SK-N-SH treated with all-trans-retinoic acid at 6 μM for 48 hours (cell line): ENCODE data around the gene QKI.
A peak's percentile ranks its signal among the peaks of the same experiment; 100 is the strongest.

ENCODE experiments used
- ATAC-seq: fragments of 200-7000 bp; cut with Tn5 transposase; 3 replicates; pipeline ENCODE4 v1.9.1; 2020; ENCODE audit warnings: mild to moderate bottlenecking, moderate library complexity
- ARNTL ChIP-seq: fragments of 450-650 bp; formaldehyde crosslinking; IDR thresholded peaks from 2 replicates; pipeline ENCODE4 v1.5.0; 2020; ENCODE audit warnings: low read depth, mild to moderate bottlenecking, moderate library complexity, borderline replicate concordance
- BACH2 ChIP-seq: fragments of 250-450 bp; sonication (Bioruptor Pico); IDR thresholded peaks from 2 replicates; pipeline ENCODE4 v1.9.0; 2021; ENCODE audit warnings: mild to moderate bottlenecking, borderline replicate concordance
- CREB5 ChIP-seq: fragments of 250-450 bp; sonication (Bioruptor Pico); IDR thresholded peaks from 2 replicates; pipeline ENCODE4 v1.5.1; 2020; ENCODE audit warnings: low read depth, mild to moderate bottlenecking, moderate library complexity
- CSRNP3 ChIP-seq: fragments of 250-450 bp; sonication (Bioruptor Pico); IDR thresholded peaks from 2 replicates; pipeline ENCODE4 v1.5.1; 2021; ENCODE audit warnings: mild to moderate bottlenecking, moderate library complexity
- ESRRG ChIP-seq: fragments of 250-450 bp; sonication (Bioruptor Pico); IDR thresholded peaks from 2 replicates; pipeline ENCODE4 v1.6.1; 2021; ENCODE audit warnings: mild to moderate bottlenecking
- GLIS3 ChIP-seq: fragments of 250-450 bp; sonication (Bioruptor Pico); IDR thresholded peaks from 2 replicates; pipeline ENCODE4 v1.5.0; 2020; ENCODE audit warnings: mild to moderate bottlenecking, moderate library complexity
- ISL1 ChIP-seq: fragments of 250-450 bp; sonication (Bioruptor Pico); IDR thresholded peaks from 2 replicates; pipeline ENCODE4 v2.1.2; 2022; ENCODE audit warnings: mild to moderate bottlenecking, moderate library complexity
- OSR1 ChIP-seq: fragments of 250-450 bp; sonication (Bioruptor Pico); IDR thresholded peaks from 2 replicates; pipeline ENCODE4 v1.8.0; 2022; ENCODE audit warnings: moderate library complexity, mild to moderate bottlenecking, inconsistent platforms
- POU6F1 ChIP-seq: fragments of 250-450 bp; sonication (Bioruptor Pico); IDR thresholded peaks from 2 replicates; pipeline ENCODE4 v1.8.0; 2021; ENCODE audit warnings: low read depth, mild to moderate bottlenecking, moderate library complexity, borderline replicate concordance
- PPARA ChIP-seq: fragments of 250-450 bp; sonication (Bioruptor Pico); IDR thresholded peaks from 2 replicates; pipeline ENCODE4 v1.5.0; 2020; ENCODE audit warnings: mild to moderate bottlenecking, borderline replicate concordance
- RARB ChIP-seq: fragments of 250-450 bp; sonication (Bioruptor Pico); IDR thresholded peaks from 2 replicates; pipeline ENCODE4 v1.8.0; 2021; ENCODE audit warnings: mild to moderate bottlenecking, moderate library complexity
- SNAI2 ChIP-seq: fragments of 250-450 bp; sonication (Bioruptor Pico); IDR thresholded peaks from 2 replicates; pipeline ENCODE4 v1.5.0; 2020; ENCODE audit warnings: mild to moderate bottlenecking, moderate library complexity
- TCF4 ChIP-seq: fragments of 250-450 bp; sonication (Bioruptor Pico); IDR thresholded peaks from 2 replicates; pipeline ENCODE4 v1.8.0; 2021; ENCODE audit warnings: mild to moderate bottlenecking, moderate library complexity, borderline replicate concordance
- TOX ChIP-seq: fragments of 250-450 bp; sonication (Bioruptor Pico); IDR thresholded peaks from 2 replicates; pipeline ENCODE4 v1.8.0; 2021; ENCODE audit warnings: mild to moderate bottlenecking, moderate library complexity, borderline replicate concordance
- TSHZ2 ChIP-seq: fragments of 250-450 bp; sonication (Bioruptor Pico); IDR thresholded peaks from 2 replicates; pipeline ENCODE4 v1.5.0; 2020; ENCODE audit warnings: mild to moderate bottlenecking, moderate library complexity
- ZC3H10 ChIP-seq: fragments of 250-450 bp; sonication (Bioruptor Pico); IDR thresholded peaks from 2 replicates; pipeline ENCODE4 v1.5.1; 2021; ENCODE audit warnings: mild to moderate bottlenecking, moderate library complexity
- ZFP30 ChIP-seq: fragments of 450-650 bp; formaldehyde crosslinking; IDR thresholded peaks from 2 replicates; pipeline ENCODE4 v1.5.0; 2022; ENCODE audit warnings: mild to moderate bottlenecking, moderate library complexity
- ZNF565 ChIP-seq: fragments of 450-650 bp; formaldehyde crosslinking; conservative IDR thresholded peaks from 2 replicates; pipeline ENCODE4 v1.5.0; 2020; ENCODE audit warnings: low read depth, mild to moderate bottlenecking, moderate library complexity
- ZNF70 ChIP-seq: fragments of 450-650 bp; formaldehyde crosslinking; IDR thresholded peaks from 2 replicates; pipeline ENCODE4 v1.5.0; 2020; ENCODE audit warnings: mild to moderate bottlenecking, moderate library complexity
- ZNF8 ChIP-seq: fragments of 450-650 bp; formaldehyde crosslinking; IDR thresholded peaks from 2 replicates; pipeline ENCODE4 v1.5.0; 2020; ENCODE audit warnings: mild to moderate bottlenecking, moderate library complexity

Gene QKI

GRCh38 chr6:163455552-163455951 is 41.0 kb downstream of the QKI start:
- no peak for TF ChIP-seq ZNF8 (CRISPR knock-in tag)
- TF ChIP-seq ZC3H10, result no peak
- TF ChIP-seq ZFP30 (CRISPR knock-in tag), result no peak
- no peak for TF ChIP-seq TCF4 (CRISPR knock-in tag)
- no peak for ATAC-seq

GRCh38 chr6:163457637-163458561 is 43.4 kb downstream of the QKI start:
- ATAC-seq, result peak; percentile 97
- TF ChIP-seq GLIS3 (CRISPR knock-in tag) (no peak), POU6F1 (CRISPR knock-in tag) (no peak), ARNTL (CRISPR knock-in tag) (no peak), BACH2 (no peak), TSHZ2 (CRISPR knock-in tag) (no peak), ZNF70 (no peak), TOX (CRISPR knock-in tag) (no peak), ESRRG (CRISPR knock-in tag) (no peak), TCF4 (CRISPR knock-in tag) (no peak), ZFP30 (CRISPR knock-in tag) (no peak), SNAI2 (no peak), CSRNP3 (no peak), PPARA (CRISPR knock-in tag) (no peak), RARB (CRISPR knock-in tag) (no peak)

- ATAC-seq, result no peak
- TF ChIP-seq ARNTL (CRISPR knock-in tag), result no peak
- no peak for TF ChIP-seq POU6F1 (CRISPR knock-in tag)
- TF ChIP-seq ISL1 (CRISPR knock-in tag), result no peak
- no peak for TF ChIP-seq OSR1 (CRISPR knock-in tag)
- no peak for TF ChIP-seq ZNF8 (CRISPR knock-in tag)
- no peak for TF ChIP-seq CREB5 (CRISPR knock-in tag)
- no peak for TF ChIP-seq ZC3H10
- TF ChIP-seq ZNF565 (CRISPR knock-in tag), result no peak
- TF ChIP-seq BACH2, result no peak
- TF ChIP-seq SNAI2, result no peak
- TF ChIP-seq GLIS3 (CRISPR knock-in tag), result no peak
- TF ChIP-seq PPARA (CRISPR knock-in tag), result no peak
These were observed 44.5 kb downstream of the QKI start for GRCh38 chr6:163459007-163459406.
